HFF-Myc (cell line): ENCODE results near the gene REPS2.

Source experiments
- DNase-seq: peaks from one replicate; pipeline ENCODE4 v3.0.0-alpha.2; 2011; ENCODE audit warnings: low read depth; ENCODE audit errors: extremely low read depth
- H3K4me3 ChIP-seq: replicated peaks from 2 replicates; pipeline ENCODE4 v1.5.1; 2011; ENCODE audit warnings: low read depth, mild to moderate bottlenecking, control low read depth, low read length
- CTCF ChIP-seq: IDR thresholded peaks from 2 replicates; pipeline ENCODE4 v1.5.1; 2012; ENCODE audit warnings: mild to moderate bottlenecking, low read depth, low read length, control low read depth; ENCODE audit errors: missing control alignments

REPS2 gene

GRCh38 chrX:17164941-17165340 is 218.5 kb downstream of the REPS2 start:
- TF ChIP-seq CTCF = no peak
- DNase-seq = no peak
- no peak overlapping the region for H3K4me3 ChIP-seq

DNA sequence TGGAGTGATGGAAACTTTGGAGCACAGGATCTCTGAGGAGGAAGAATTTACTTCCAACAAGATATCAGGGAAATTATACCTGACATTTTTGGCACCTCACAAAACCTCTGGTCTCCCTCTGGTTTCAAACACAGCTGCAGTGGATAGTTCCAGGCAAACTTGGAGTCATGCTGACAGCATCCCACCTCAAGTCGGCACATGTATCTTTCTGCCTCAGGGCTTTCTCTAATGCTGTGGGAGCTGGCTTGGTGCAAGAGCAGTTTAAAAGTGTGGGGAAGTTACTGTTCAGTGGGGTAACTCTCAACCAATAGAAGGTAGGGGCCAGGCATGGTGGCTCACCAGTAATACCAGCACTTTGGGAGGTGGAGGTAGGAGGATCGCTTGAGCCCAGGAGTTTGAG is 221.5 kb downstream of the REPS2 start:
- TF ChIP-seq CTCF = no peak
- no peak overlapping the region for H3K4me3 ChIP-seq
- DNase-seq = no peak

DNA sequence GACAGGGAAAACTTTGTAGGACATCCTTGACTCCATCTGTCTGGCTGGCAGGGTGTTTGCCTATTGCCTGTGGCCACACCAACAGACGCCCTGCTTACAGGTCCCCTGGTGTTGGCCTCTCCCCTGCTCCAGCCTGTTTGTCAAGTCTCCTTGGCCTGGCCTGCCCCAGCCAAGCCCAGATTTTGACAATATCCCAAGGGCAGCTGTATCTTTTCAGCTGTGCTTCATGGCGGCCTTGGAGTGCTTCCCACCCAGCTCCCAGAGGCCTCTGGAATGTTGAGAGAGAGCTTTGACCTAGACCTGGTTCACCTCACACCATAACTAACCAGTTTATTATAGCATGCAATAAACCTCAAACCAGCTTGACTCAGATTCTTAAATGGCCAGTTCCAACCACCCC is 224.5 kb downstream of the REPS2 start:
- TF ChIP-seq CTCF = no peak
- DNase-seq = no peak
- no peak overlapping the region for H3K4me3 ChIP-seq

DNA sequence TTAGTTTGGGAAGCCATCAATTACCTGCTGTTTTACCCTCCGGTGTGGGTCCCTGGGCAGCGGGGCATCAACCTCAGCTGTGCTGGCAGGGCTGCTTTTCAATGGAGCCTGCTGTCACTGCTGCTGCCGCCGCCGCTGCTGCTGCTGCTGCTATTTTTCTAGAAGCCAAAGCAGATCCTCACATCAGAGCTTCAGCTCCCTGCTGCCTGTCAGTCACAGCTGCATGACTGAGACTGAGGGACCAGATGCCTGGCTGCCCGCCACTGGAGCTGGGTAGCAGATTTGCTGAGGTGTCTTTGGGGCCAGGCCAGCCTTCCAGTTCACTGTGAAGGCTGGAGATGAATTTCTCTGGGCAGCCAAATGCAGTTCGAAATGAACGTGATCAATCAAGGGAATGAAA is 228.2 kb downstream of the REPS2 start:
- TF ChIP-seq CTCF = no peak
- no peak for DNase-seq
- H3K4me3 ChIP-seq = no peak overlapping the region

DNA sequence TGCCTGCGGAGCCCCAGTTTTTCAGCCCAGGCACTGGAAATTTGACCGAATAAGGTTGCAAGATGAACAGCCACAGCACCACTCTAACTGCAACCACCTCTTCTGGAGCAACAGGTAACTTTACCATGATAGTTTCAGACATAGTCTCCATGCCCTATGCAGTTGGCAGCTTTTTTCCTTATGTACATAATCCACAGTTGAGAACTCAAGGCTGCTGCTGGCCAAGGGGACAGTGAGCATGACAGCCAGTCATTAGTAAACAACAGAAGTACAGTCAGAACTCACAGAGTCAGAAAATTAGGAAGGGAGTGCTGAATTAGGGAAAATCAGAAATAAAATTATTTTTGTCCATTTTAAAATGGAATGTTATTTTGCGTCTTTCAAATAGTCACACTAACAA is 235.9 kb downstream of the REPS2 start:
- H3K4me3 ChIP-seq = no peak overlapping the region
- TF ChIP-seq CTCF = no peak
- no peak for DNase-seq

GRCh38 chrX:17183566-17183965 is 237.1 kb downstream of the REPS2 start:
- H3K4me3 ChIP-seq = no peak overlapping the region
- TF ChIP-seq CTCF = no peak
- no peak for DNase-seq

GRCh38 chrX:17185431-17185830 is 239.0 kb downstream of the REPS2 start:
- DNase-seq = peak; percentile 1
- TF ChIP-seq CTCF = no peak
- H3K4me3 ChIP-seq = no peak overlapping the region
